GM19324 (cell line): Measurements from ENCODE around the gene CGB5.
"Not testable (repeated sequence)": the region's sequence is repeated elsewhere in the genome, so short reads cannot be mapped to it uniquely, and the experiment has no call there.

Source experiments
- ATAC-seq: cut with Tn5 transposase; IDR thresholded peaks from one replicate; pipeline ENCODE4 v1.9.1; 2021; ENCODE audit warnings: mild to moderate bottlenecking, moderate library complexity; ENCODE audit not compliant: unreplicated experiment, low FRiP score

CGB5 gene

DNA sequence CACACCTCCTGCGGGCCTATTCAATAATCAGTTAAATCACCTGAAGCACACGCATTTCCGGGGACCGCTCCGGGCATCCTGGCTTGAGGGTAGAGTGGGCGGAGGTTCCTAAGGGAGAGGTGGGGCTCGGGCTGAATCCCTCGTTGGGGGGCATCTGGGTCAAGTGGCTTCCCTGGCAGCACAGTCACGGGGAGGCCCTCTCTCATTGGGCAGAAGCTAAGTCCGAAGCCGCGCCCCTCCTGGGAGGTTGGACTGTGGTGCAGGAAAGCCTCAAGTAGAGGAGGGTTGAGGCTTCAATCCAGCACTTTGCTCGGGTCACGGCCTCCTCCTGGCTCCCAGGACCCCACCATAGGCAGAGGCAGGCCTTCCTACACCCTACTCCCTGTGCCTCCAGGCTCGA, at the start of gene CGB5:
TSS of gene CGB5 (plus strand) at position 301 of the 400 bp plus-strand sequence. CDS start 362 bp downstream, outside the sequence.
- ATAC-seq, result not testable (repeated sequence)

- no peak for ATAC-seq
Observed at GRCh38 chr19:48994035-48994386, 49.6 kb upstream of the CGB5 start.

- ATAC-seq, result no peak
Observed at GRCh38 chr19:48997972-48998371, 45.7 kb upstream of the CGB5 start.

DNA sequence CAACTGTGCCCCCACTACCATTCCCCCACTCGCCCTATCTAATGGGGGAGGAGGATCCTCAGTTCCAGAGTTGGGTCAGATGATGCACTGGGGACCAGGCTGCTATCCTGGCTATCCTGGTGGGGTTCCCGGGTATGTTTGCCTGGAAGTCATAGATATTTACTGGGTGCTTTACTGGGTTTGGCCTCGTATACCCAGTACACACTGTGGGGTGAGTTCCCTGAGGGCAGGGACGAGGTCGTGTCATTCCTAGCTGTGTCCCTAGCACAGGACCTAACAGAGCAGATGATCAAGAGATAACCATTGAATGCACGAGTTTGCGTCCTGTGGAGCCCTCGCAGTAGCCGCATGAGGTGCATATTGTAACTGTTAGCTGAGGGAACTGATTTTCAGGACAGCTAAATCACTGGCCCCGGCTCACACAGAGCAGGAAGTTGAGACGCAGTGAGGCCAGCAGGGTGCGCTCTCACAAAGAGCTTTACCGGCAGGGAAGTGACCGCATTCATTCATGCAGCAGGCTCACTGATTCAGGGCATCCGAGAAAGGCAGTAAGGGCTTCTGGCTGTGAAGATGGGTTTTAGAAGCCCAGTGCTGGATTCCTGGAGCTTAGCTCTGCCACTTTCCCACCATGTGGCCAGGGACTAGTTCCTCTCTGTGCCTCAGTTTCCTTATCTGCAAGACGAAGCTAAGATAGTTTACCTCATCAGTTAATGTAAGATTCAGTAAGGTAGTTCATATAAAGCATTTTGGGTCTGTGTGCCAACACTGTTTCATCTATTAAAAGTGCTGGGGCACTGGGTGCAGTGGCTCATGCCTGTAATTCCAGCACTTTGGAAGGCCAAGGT, 43.9 kb upstream of the CGB5 start:
- no peak for ATAC-seq

- ATAC-seq, result no peak
Observed at GRCh38 chr19:49004133-49004532, 39.5 kb upstream of the CGB5 start.

GRCh38 chr19:49004964-49005614, 38.6 kb upstream of the CGB5 start:
- ATAC-seq, result no peak

GRCh38 chr19:49006905-49007304, 36.7 kb upstream of the CGB5 start:
- no peak for ATAC-seq

DNA sequence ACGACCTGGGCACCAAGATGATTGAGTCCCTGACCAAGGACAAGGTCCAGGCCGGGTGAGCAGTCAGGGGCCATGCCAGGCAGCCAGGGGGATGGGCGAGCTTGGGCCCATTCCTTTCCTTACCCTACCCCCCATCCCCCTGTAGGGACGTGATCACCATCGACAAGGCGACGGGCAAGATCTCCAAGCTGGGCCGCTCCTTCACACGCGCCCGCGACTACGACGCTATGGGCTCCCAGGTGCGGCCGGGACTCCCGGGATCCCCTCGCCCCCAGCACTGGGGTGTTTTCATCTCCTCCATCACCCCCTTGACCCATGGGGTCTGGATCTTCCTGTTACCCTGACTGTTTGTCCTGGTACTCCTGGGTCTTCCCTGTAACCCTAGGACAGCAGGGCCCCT, 33.8 kb upstream of the CGB5 start:
- no peak for ATAC-seq

- ATAC-seq, result no peak
Observed at GRCh38 chr19:49010453-49010852, 33.2 kb upstream of the CGB5 start.

- ATAC-seq, result no peak
Observed at GRCh38 chr19:49011194-49011593, 32.5 kb upstream of the CGB5 start.

DNA sequence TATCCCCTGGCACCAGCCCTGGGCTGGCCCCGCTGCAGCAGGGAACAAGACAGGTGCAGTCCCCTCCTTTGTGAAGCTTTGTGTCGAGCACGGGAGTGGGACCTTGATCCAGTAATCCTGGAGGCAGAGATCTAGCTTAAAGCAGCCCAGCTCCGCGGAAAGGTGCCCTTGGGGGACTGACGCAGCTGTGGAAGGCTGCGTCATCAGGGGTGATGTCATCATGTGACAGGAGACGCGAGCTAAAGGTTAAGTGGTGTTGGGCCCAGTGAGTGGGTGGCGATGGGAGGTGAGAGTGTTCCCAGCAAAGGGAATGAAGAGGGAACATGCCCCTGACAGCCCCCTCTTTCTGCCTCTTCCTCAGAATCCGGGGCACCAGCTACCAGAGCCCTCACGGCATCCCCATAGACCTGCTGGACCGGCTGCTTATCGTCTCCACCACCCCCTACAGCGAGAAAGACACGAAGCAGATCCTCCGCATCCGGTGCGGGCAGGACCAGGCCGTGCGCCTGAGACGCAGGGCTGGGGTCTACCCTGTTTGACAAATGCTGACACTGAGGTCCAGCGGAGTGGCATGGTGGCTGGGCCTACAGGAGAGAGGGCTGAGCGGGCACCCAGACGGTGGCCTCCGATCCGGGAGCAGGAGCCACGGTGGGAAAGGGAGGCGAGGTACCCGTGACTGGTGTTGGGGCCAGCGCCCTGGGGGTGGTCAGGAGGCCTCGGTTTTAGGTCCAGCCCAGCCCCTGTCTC, 29.4 kb upstream of the CGB5 start:
- no peak for ATAC-seq

GRCh38 chr19:49014870-49015255, 28.8 kb upstream of the CGB5 start:
- ATAC-seq, result no peak

DNA sequence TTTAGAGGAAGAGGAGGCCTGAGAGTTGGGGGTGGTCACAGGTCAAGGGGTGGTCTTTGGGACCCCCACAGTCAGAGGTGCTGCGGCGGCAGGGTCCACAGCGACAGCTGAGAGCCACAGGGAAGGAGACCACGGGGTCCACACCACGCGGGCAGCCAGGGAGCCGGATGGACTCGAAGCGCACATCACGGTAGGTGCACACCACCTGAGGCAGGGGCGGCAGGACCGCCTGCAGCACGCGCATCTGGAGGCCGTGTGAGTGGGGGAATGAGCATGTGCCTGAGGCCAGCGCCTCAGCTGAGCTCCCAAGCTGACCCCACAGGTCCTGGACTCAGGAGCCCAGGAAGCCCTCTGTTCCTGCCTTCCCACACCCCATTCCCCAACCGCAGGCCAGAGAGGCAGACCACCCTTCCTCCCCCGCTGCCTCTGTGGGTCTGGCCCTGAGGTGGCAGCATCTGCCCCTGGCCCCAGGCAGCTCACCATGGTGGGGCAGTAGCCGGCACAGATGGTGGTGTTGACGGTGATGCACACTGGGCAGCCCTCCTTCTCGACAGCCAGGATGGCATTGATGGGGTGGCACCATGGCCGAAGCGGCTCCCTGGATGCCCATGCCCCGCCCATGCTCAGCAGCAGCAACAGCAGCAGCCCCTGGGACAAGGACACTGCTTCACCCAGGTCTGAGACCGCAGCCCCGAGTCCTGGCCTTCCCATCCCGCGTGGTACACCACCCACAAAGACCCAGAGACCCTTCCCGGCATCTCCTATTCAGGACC, 27.4 kb upstream of the CGB5 start:
- ATAC-seq, result no peak

- ATAC-seq, result no peak
Observed at GRCh38 chr19:49017041-49017665, 26.5 kb upstream of the CGB5 start, which contains the start of gene LHB. LHB (minus strand) TSS chr19:49017091; CDS start chr19:49017081, 10 bp downstream.

- ATAC-seq, result peak; percentile 43
Observed at GRCh38 chr19:49017666-49018351, 25.8 kb upstream of the CGB5 start.

- ATAC-seq, result not testable (repeated sequence)
Observed at GRCh38 chr19:49018388-49019241, 25.0 kb upstream of the CGB5 start.

DNA sequence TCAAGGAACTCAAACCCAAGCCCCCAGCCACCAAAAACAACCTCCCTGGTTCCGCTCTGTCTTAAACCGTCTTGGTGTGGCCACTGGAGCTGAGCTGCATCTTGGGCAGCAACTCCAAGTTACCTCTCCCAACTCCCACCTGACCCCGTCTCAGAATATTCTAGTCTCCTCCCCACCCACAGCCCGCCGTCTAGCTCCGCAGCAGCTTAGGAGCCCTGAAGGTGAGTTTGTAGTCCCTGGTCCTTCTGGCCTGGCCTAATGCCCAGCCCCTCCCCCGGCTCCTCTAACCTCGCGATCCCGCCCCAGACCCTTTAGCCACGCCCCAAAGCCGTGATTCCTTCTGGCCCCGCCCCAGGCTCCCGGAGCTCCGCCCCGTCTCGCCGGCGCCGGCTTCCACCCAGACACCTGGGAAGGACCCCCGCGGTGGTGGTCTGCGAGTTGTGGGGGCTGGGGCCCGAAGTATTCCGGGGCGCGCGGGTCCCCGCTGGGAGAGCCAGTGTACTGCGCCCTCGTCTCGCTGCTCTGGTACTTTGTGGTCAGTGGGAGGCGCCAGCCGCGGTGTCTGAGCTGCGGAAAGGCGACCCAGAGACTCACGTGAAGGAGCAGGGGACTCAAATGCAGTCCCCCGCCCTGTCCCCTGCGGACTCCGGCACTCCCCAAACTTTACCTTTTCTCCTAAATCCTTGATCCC, 24.3 kb upstream of the CGB5 start:
- no peak for ATAC-seq

DNA sequence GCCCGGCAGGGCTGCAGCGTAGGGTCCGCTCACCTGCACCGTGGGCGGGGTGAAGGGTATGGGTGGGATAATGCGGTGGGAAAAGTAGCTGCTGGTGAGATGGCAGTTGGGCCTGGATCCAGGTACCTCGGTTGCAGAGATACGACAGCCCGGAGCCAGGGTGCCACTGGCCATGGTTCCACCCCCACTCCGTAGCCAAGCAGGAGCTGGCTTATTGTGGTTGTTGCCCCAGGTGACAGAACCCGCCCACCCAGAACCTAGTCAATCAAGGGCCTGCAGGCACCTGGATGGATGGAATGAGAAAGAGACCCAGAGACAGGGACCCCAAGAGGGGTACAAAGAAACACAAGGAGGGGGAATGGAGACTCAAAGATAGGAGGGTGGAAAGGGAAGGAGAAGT, 23.3 kb upstream of the CGB5 start:
- no peak for ATAC-seq
